Caco-2 (cell line): ENCODE data around the gene TMEM156. TPM values are rescaled to one million over a fixed set of nuclear protein-coding genes. Genes with fewer than 3 reads are reported as not detected.

Source experiments
- BruUV-seq: library from RNA; stranded (reverse); fragments of 400-500 nt; replicated peaks from 2 replicates; lab custom pipeline; 2021; lab: Mats Ljungman, UMichigan
- CTCF ChIA-PET: fragments of 300-600 bp; sonication (Branson Sonifier 250); formaldehyde crosslinking; loops from one replicate; lab custom pipeline; 2022; ENCODE audit warnings: antibody characterized with exemption; lab: Charles Lee
- POLR2A ChIA-PET: fragments of 300-600 bp; sonication (Branson Sonifier 250); formaldehyde crosslinking; loops from one replicate; lab custom pipeline; 2022; ENCODE audit warnings: antibody characterized with exemption; lab: Charles Lee
- DNase-seq, 2 experiments: peaks; one replicate each; pipeline versions ENCODE4 v3.0.0 to v3.0.0-alpha.2; 2020 to 2022
- H3K27me3 ChIP-seq: replicated peaks from 2 replicates; pipeline ENCODE4 v1.6.0; 2011; ENCODE audit warnings: low read length; ENCODE audit not compliant: control insufficient read depth, insufficient read depth
- H3K36me3 ChIP-seq: 2 replicates; pipeline ENCODE4 v1.5.1; 2011; ENCODE audit warnings: low read length; ENCODE audit not compliant: control insufficient read depth, insufficient read depth
- H3K4me1 ChIP-seq: fragments of 250-450 bp; sonication (Bioruptor Pico); 2 replicates; pipeline ENCODE4 v1.5.1; 2020; ENCODE audit warnings: mild to moderate bottlenecking
- H3K4me3 ChIP-seq: 2 replicates; pipeline ENCODE4 v1.5.1; 2011; ENCODE audit warnings: low read depth, mild to moderate bottlenecking, control low read depth, low read length
- H3K9me3 ChIP-seq: fragments of 250-450 bp; sonication (Bioruptor Pico); 2 replicates; pipeline ENCODE4 v1.5.1; 2020; ENCODE audit warnings: mild to moderate bottlenecking, moderate library complexity
- H3K27ac Mint-ChIP-seq: one replicate; pipeline ENCODE4 v1.8.0; 2022; ENCODE audit warnings: mixed read lengths; ENCODE audit not compliant: unreplicated experiment
- H3K27me3 Mint-ChIP-seq: one replicate; pipeline ENCODE4 v1.8.0; 2022; ENCODE audit warnings: mixed read lengths; ENCODE audit not compliant: insufficient read depth, unreplicated experiment
- H3K36me3 Mint-ChIP-seq: one replicate; pipeline ENCODE4 v1.8.0; 2022; ENCODE audit warnings: mild to moderate bottlenecking, mixed read lengths; ENCODE audit not compliant: insufficient read depth, unreplicated experiment
- H3K4me1 Mint-ChIP-seq: one replicate; pipeline ENCODE4 v1.8.0; 2022; ENCODE audit warnings: low read depth, mixed read lengths; ENCODE audit not compliant: unreplicated experiment
- H3K4me3 Mint-ChIP-seq: one replicate; pipeline ENCODE4 v1.8.0; 2022; ENCODE audit warnings: mild to moderate bottlenecking, moderate library complexity, mixed read lengths; ENCODE audit not compliant: unreplicated experiment
- H3K9me3 Mint-ChIP-seq: one replicate; pipeline ENCODE4 v1.8.0; 2022; ENCODE audit warnings: mixed read lengths; ENCODE audit not compliant: unreplicated experiment
- intact Hi-C: fragments of 100-400 bp; cut with micrococcal nuclease; formaldehyde crosslinking; loops from one replicate; pipeline ENCODE4 v1.10.0; 2022; ENCODE audit not compliant: unreplicated experiment
- total RNA-seq: library from RNA; stranded (reverse); gene quantifications from 2 replicates; pipeline ENCODE4 v1.2.3, GENCODE V29; 2022
- TF ChIP-seq, protein P1 (sequence below), 2 experiments: fragments of 200-600 bp in 1 of 2; IDR thresholded peaks; 1 replicate in 1 of 2; 2 replicates in 1 of 2; pipeline versions ENCODE4 v1.5.1 to v1.8.0; 2011 to 2022; ENCODE audit warnings: antibody characterized with exemption in 1 of 2, control low read depth in 1 of 2, inconsistent platforms in 1 of 2, low read depth in 1 of 2, low read length in 1 of 2, mild to moderate bottlenecking in 1 of 2, moderate library complexity in 1 of 2; ENCODE audit not compliant: insufficient read depth in 1 of 2, severe bottlenecking in 1 of 2, unreplicated experiment in 1 of 2

Gene TMEM156
- total RNA-seq, 1 experiment from 2014 or later = not detected

DNA sequence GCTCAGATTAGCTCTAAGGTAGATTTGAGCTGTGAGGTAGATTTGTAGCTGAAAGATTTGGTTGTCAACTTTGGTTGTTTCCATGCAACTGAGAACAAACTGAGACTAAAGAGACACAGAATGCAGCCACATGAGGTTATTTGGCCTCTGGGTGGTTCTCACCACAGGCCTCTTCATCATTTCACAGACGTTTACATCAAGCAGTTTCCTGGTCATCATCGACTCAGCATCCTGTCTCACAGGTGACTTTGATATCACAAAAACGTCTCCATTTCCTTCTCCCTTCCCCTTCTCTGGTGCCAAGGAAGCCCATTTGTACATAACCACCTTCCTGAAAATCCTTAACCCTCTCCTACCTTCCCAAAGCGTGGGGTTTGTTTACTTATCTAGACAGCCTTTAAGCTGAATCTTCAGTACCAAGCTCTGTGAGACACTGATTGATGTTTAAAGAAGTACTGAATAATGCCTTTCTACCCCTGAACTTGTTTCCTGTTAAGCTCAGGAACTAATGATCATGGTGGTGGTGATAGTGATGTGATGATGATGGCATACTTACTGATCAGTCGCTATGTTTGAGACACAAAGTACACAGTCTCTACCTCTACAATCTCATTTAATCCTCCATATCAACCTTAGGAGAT, 82.7 kb downstream of the TMEM156 start:
- no peak overlapping the region for H3K4me3 Mint-ChIP-seq
- BruUV-seq = no TSS peak
- H3K36me3 Mint-ChIP-seq = no peaks in the 10 kb centered on the region
- intact Hi-C loops = no loop called here
- no peaks in the 10 kb centered on the region for H3K27me3 ChIP-seq
- H3K9me3 Mint-ChIP-seq = no peaks in the 10 kb centered on the region
- H3K9me3 ChIP-seq = no peaks in the 10 kb centered on the region
- H3K27ac Mint-ChIP-seq = no peak overlapping the region
- TF ChIP-seq, protein P1, sequence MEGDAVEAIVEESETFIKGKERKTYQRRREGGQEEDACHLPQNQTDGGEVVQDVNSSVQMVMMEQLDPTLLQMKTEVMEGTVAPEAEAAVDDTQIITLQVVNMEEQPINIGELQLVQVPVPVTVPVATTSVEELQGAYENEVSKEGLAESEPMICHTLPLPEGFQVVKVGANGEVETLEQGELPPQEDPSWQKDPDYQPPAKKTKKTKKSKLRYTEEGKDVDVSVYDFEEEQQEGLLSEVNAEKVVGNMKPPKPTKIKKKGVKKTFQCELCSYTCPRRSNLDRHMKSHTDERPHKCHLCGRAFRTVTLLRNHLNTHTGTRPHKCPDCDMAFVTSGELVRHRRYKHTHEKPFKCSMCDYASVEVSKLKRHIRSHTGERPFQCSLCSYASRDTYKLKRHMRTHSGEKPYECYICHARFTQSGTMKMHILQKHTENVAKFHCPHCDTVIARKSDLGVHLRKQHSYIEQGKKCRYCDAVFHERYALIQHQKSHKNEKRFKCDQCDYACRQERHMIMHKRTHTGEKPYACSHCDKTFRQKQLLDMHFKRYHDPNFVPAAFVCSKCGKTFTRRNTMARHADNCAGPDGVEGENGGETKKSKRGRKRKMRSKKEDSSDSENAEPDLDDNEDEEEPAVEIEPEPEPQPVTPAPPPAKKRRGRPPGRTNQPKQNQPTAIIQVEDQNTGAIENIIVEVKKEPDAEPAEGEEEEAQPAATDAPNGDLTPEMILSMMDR (IDR thresholded peaks at IDR 0.05; ENCODE audit: insufficient read depth in 1 of 2, low read depth in 1 of 2, low read length in 1 of 2, severe bottlenecking in 1 of 2, unreplicated experiment in 1 of 2) = no peak
- H3K27me3 Mint-ChIP-seq = no peaks in the 10 kb centered on the region
- ChIA-PET POLR2A (no interaction called here), CTCF (no interaction called here)
- H3K4me1 ChIP-seq = no peaks in the 10 kb centered on the region
- H3K4me1 Mint-ChIP-seq = peaks cover 10% of the 10 kb centered on the region
- no peak for DNase-seq
- H3K36me3 ChIP-seq = no peaks in the 10 kb centered on the region
- H3K4me3 ChIP-seq = no peak overlapping the region

DNA sequence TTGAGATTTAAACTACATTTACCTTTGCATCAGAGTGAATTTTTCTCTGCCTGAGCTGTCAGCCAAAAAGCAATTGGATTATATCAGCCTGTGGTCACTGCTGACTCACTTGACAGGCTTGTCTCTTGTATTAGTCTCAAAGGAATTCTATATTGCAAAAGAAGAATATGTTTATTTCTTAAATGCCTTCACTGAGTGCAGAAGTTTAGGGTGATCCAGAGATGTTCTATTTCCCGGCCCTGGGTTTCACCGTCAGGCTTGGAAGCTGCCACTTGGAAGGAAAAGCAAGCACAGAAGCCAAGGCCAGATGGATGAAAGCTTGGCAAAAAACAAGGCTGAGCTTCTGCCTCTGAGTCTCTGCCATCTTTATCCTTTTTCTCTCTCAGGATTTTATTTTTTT, 83.7 kb downstream of the TMEM156 start:
- Mint-ChIP-seq H3K4me1 (peaks cover 10% of the 10 kb centered on the region), H3K9me3 (no peaks in the 10 kb centered on the region), H3K27ac (no peak overlapping the region), H3K36me3 (no peaks in the 10 kb centered on the region), H3K27me3 (no peaks in the 10 kb centered on the region), H3K4me3 (no peak overlapping the region)
- intact Hi-C loops = no loop called here
- TF ChIP-seq, protein P1 (IDR thresholded peaks at IDR 0.05; ENCODE audit: insufficient read depth in 1 of 2, low read depth in 1 of 2, low read length in 1 of 2, severe bottlenecking in 1 of 2, unreplicated experiment in 1 of 2) = no peak
- DNase-seq = no peak
- CTCF ChIA-PET = no interaction called here
- BruUV-seq = no TSS peak
- H3K9me3 ChIP-seq = no peaks in the 10 kb centered on the region
- H3K27me3 ChIP-seq = no peaks in the 10 kb centered on the region
- no peaks in the 10 kb centered on the region for H3K36me3 ChIP-seq
- H3K4me1 ChIP-seq = no peaks in the 10 kb centered on the region
- POLR2A ChIA-PET = no interaction called here
- no peak overlapping the region for H3K4me3 ChIP-seq

DNA sequence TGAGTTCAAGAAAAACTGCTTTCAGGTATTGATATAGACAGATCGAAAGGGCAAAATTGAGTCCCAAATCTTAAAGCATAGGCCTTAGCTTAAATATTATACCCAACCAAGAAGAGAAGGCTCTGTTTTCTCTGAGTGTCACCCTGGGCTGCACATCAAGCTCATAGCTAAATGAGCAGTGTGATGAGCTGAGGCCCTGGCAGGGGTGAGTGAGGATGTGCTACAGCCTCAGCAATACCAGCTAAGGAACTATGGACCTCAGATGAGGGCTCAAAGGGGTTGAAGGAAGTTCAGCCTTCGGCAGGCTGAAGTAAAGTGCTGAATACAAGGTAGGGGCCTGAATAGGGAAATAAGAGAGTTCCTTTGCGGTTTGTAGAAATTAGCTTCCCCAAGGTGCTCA, 85.3 kb downstream of the TMEM156 start:
- no TSS peak for BruUV-seq
- Mint-ChIP-seq H3K4me1 (peaks cover 10% of the 10 kb centered on the region), H3K4me3 (no peak overlapping the region), H3K36me3 (no peaks in the 10 kb centered on the region), H3K27me3 (no peaks in the 10 kb centered on the region), H3K9me3 (no peaks in the 10 kb centered on the region), H3K27ac (no peak overlapping the region)
- Histone ChIP-seq H3K9me3 (no peaks in the 10 kb centered on the region), H3K36me3 (no peaks in the 10 kb centered on the region), H3K4me3 (no peak overlapping the region), H3K4me1 (no peaks in the 10 kb centered on the region), H3K27me3 (no peaks in the 10 kb centered on the region)
- TF ChIP-seq, protein P1 (IDR thresholded peaks at IDR 0.05; ENCODE audit: insufficient read depth in 1 of 2, low read depth in 1 of 2, low read length in 1 of 2, severe bottlenecking in 1 of 2, unreplicated experiment in 1 of 2) = no peak
- intact Hi-C loops = no loop called here
- no peak for DNase-seq
- ChIA-PET POLR2A (no interaction called here), CTCF (no interaction called here)
